HG03460 (cell line): ENCODE results near the gene ACAD9.
"Not testable (repeated sequence)": the region's sequence is repeated elsewhere in the genome, so short reads cannot be mapped to it uniquely, and the experiment has no call there.

Experiments used
- ATAC-seq: cut with Tn5 transposase; IDR thresholded peaks from one replicate; pipeline ENCODE4 v1.9.1; 2021; ENCODE audit not compliant: unreplicated experiment

Gene ACAD9

DNA sequence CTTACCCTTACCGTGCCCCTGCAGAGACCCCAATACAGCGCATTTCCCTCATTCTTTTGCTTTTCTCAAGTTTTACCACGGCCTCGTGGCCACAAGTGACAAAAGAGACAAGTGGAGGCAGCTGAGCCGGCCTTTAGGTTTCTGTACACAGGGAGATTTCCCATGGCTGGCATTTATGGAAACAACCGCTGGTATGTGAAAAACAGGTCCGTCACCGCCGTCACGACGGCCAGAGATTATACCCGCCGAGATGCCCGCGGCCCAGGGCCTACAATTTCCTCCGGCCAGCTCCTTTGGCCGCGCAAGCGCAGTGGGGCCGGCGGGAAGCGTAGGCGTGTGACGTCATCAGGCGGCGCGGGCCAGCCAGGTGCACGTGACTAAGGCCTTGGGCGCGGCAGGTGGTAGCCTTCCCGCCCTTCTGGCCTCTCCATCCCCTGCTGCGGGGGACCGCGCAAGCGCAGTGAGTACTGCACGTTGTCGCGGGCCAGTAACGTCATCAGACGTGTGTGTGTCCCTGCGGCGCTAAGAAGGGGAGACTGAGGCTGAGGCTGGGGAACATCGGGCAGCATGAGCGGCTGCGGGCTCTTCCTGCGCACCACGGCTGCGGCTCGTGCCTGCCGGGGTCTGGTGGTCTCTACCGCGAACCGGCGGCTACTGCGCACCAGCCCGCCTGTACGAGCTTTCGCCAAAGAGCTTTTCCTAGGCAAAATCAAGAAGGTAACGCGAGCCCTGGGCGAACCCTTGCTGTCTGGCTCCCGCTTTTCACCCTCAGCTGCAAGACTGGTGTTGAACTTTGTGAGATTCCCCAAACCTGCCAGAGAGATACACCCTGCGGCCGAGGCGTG, at the start of gene ACAD9:
TSS of gene ACAD9 (plus strand) at position 496 of the 845 bp plus-strand sequence. CDS start at position 568, 72 bp downstream.
- ATAC-seq: peak; percentile 81

DNA sequence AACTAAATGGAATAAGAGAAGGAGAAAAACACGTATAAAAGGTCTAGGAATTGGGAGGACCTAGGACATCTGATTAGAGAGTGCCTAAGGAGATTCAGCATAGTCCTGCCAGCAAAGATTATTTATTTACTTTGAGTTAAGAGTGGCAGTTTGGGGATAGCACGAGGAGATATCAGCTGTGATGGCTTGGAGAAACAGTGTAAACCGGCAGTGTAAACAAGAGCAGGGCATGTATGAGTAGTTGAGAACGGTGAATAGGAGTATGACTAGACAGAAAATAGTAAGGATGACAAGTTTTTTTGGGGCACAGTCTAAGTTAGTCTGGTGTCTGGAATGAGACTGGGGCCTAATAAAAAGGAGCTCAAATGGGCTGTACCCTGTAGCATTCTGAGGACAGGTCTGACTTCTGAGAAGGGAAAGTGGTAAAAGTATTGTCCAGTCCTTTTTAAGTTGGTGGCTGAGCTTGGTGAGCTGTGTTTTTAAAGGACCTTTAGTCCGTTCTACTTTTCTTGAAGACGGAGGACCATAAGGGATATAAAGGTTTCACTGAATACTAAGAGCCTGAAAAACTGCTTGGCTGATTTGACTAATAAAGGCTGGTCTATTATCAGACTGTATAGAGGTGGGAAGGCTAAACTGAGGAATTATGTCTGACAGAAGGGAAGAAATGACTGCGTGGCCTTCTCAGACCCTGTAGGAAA, 49.3 kb upstream of the ACAD9 start:
- ATAC-seq: not testable (repeated sequence)

DNA sequence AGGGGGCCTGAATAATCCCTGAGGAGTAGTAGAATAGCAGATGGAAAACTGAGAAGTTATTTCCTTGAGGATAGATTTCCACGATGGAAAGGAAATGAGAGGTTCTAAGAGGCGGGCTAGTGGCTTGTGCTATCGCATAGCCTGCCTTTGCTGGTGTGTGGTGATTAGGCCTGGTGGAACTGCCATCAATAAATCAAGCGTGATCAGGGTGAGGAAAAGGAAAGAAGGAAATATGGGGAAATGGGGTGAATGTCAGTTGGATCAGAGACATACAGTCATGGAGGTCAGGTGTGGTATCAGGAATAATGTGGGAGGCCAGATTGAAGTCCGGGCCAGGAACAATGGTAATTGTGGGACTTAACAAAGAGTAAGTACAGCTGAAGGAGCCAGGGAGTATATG, 48.7 kb upstream of the ACAD9 start:
- not testable (repeated sequence) for ATAC-seq

DNA sequence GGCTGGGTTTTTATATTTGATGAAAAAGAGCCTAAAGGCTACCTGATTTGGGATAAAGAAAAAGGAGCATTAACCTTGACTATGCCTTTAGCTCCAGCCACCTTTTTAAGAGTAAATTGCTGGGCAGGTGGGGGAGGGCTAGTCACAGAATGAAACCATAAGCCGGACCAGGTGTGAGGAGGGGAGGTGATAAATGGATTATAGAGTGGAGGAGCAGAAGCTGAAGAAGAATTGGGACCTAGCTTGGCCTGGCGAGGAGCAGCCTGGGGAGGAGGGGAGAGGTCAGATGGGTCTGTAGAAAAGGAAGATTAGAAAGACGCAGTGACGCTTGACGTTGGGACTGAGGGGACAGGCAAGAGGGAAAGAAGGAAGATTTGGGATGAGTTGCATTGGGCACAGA, 46.4 kb upstream of the ACAD9 start:
- ATAC-seq: not testable (repeated sequence)

DNA sequence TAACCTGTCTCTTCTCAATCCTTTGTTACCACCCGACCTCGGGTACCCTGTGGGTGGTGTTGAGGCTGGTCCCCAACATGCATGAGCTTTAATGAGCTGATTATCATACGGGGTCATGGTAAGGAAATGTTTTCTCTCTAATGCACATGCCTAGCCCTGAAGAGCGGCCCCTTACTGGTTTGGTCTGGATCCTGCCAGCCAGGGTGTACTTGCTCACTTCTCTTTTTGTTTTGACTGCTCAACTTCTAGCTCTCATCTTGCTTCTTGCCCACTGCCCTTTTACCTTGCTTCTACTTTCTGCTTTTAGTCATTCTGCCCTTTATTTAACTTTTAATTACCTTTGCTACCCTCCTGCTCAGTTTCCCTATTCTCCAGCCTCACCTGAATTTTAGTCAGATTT, 44.3 kb upstream of the ACAD9 start:
- no peak for ATAC-seq

DNA sequence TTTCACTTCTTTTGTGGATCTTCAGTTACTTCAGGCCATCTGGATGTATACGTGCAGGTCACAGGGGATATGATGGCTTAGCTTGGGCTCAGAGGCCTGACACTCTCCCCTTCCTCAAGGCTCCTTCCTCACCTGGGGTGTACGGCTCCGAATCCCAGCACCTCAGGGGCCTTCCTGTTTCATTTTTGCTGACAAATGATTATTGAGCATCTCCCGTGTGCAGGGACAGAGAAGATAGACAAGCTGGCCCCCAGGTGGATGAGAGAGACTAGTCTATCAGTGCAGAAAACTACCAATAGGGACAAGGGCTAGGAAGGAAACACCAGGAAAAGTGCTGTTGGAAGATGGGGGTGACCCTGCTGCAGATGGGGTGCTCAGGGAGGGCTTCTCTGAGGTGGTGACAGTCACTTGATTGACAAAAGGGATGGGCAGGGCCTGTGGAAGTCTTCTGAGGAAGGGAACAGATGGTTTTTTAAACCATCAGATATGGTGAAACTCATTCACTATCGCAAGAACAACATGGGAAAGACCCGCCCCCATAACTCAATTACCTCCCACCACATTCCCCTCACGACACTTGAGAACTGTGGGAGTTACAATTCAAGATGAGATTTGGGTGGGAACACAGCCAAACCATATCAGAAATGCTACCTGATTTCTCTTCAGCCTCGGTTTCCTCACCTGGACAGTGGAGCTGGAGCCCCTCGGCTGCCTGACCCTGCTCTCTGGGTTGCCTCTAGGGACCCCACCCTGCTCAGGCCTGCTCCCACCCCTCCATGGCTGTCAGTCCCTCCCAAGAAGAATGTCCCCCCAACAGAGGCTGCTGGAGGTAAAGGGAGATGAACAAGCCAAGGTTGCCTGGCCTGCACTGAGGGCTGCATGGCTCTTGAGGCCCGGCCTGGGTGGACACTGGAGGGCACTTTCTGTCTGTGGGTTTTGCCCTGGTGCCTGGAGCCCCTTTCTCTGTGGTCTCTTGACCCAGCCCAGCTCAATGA, 37.2 kb upstream of the ACAD9 start:
- no peak for ATAC-seq

DNA sequence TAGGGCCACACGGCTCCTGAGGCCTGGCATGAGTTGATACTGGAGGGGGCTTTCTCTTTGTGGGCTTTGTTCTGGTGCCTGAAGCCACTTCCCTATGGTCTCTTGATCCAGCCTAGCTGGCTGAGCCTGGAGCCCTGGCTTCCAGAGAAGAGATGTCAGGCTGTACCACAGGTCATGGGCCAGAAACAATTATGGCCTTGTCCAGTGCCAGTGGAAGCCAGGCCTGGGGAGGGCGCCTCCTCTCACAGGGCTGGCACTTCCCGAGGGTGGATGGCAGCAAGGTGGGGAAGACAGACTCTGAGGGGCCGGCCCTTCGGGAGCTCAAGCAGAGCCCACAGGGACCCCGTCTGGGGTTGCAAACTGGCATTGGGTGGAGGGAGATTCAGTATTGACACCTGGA, 34.9 kb upstream of the ACAD9 start:
- no peak for ATAC-seq

DNA sequence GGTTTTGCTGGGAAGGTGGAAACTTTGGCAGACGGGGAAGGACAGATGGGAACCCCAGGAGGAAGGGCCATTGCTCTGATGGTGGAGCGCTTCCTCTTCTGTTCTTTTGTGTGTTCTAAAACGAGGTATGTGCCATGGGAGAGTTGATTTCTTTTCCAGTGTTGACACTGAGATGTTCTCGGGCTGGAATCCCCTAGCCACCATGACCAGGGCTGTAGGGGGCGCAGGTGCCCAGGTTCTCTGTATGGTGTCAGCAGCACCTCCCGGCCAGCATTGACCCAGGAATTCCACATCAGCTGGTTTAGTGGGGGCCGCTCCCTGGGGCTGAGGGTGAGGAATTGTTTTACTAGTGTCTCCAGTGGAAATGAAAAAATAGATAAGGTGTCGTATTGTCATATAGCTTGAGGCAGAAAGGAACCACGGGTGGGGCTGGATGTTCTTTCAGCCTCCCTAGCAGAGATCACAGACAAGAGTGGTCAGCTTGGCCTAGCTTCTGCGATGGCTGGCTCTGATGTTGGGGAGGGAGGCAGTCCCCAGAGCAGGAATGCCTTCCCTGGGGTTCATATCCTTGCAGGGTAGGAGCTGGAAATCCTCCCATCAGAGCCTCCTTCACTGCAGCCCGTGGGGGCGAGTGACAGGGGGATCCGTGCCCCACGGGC, 34.2 kb upstream of the ACAD9 start:
- ATAC-seq: no peak

DNA sequence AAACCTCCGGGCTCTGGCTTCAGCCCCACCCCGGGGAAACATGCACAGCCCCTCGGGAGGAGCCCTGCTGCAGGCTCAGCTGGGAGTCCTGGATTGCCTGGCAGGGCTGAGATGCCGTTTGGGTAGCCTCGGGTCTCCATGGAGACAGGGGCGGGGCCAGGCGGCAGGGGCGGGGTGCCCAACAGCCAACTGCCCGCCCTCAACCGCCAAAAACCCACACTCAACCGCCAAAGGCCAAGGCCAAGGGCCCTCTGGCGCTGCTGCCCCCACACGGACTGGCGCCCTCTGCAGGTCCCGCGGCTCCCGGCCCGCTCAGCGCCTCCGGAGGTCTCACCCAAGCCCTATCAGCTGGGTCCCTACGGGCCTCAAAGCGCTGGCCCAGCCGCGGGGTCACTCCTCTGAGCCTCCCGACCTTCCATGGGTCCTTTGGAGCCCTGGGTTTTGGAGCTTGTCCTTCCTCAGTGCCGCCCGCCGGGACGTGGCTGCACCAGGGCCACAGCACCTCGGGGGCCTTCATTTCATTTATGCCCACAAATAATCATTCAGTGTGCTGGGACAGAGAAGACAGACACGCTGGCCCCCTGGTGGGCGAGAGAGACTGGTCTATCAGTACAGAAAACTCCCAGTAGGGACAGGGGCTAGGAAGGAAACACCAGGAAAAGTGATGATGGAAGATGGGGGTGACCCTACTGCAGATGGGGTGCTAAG, 33.5 kb upstream of the ACAD9 start:
- ATAC-seq: peak; percentile 65

DNA sequence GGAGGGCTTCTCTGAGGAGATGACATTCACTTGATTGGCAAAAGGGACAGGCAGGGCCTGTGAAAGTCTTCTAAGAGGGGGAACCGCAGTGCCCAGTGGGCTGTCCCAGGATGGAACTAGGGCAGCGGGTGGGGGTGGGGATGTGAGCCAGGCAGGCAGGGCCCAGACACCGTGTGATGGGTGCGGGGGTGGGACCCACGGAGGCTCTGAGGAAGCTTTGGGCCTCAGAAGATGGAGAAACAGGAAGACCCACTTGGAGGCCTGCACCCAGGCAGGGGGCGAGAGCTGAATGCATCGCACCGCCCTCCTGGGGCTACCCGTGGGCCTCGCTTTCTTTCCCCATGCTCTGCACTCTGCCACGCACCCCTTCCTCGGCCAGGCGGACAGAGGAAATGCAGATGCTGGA, 32.9 kb upstream of the ACAD9 start:
- ATAC-seq: no peak

DNA sequence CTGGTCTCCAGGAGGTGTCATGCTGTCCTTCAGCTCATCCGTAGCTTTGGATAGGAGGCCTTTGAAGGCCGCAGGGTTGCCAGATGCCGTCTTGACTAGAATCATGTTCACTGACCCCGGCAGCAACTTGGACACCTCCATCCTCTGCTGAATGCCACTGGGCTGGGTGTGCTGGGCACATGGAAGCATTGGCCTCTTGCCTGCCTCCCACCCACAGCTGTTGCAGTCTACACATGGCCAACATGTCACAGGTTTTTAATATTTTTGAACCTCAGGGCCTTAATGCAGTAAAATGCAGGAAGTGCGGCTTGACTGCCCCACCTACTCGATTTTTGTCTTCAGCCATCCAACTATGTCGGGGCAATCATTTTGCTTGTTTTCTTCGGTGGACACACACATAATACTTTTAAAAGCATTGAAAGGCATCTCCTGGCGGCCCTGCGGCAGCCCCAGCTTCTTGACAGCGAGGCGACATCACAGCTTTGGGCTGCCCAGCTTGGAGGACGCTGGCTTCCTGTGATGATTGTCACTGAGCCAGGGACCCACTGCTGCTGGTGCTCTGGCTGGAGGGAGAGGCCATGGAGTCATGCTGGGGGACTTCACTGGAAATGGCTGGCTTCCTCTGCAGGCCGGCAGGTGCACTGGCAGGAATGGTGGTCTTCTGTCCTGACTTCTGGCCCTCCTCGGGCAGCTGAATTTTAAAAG, 31.6 kb upstream of the ACAD9 start:
- no peak for ATAC-seq

DNA sequence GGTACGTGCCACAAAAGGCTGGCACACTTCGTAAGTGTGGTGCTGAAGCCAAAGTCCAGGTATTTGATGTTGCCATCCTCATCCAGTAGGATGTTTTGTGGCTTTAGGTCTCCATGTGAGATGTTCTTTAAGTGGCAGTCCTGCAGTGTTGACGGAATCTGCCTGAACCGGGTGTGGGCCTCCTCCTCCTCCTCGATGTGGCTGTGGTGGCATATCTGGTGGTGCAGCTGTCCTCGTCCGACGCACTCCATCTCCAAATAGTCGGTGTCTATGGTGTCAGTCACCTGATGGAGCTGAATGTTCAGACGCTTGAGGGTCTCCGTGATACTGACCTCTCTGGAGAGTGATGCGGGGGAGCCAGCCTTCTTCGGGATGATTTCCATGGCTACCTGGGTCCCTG, 30.5 kb upstream of the ACAD9 start:
- ATAC-seq: no peak

DNA sequence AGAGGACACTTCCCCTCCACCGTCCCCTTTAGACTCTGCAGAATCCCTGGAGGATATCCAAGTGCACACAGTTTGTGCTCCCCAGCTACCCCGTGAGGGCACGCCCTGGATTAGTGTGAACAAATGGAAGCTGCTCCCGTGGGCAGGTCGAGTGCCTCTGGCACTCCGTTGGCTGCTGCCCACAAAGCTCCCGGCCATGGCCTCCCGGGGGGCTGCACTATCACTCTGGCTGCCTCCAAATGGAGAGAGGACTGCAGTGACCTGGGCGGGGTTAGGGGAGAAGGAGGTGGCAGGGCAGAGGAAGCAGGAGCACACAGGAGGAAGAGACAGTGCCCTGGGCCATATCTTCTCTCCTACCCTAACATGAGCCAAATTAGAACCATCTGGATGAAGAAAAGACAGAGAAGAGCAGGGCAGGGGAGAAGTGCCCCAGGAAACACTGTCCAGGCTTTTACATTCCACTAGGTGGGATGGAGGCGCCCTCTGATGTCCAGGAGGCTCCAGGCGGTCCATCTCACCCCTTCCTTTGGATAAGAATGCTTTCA, 29.4 kb upstream of the ACAD9 start:
- no peak for ATAC-seq

DNA sequence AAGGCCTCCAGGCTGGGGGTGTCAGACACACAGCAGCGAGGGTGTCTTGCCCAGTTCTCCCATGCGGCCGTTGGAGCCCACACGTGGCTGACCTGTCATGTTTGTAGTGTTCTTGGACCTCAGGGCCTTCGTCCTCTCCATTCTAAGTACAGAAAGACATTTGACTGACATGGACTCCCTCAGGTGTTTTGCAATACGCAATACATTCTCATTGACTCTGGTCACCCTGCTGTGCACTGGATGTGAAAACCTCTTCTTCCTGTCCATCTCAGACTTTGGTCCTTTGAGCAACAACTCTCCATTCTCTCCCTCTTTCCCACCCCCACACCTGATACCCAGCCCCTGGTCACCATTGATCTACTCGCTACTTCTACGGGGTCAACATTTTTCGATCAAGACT, 28.9 kb upstream of the ACAD9 start:
- ATAC-seq: no peak

DNA sequence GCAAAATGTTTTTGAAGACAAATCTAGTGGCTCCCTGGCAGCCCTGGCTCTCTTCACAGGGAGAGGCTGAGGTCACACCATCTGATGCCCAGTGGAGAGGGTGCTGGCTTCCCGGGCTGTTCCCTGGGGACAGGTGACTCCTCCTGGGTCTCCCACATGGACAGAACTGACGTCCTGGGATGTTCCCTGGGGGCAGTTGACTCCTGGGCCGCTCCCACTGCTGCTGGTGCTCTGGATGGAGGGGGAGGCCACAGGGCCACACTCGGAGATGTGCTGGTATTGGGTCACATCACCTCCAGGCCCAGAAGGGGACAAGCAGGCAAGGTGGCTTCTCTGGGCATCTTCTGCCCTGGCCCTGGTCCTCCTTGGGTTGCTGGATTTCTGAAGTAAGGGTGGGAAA, 27.8 kb upstream of the ACAD9 start:
- no peak for ATAC-seq

DNA sequence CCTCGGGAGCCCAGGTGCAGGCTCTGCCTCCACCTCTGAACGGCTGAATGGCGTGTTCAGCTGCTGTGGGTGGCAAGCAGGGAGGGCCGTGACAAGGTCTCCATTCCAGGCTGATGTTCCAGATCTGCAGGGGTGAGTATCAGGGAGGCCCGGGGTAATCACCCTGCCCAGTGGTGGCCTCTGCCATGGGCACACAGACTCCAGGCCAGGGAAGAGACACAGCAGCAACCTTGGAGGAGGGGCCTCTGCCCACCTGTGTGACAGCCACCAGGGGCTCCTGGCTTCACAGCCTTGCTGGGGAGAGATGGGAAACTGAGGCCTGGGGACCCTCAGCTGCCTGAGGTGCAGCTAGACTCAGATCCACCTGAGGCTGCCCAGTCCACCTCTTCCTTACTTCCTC, 25.6 kb upstream of the ACAD9 start:
- no peak for ATAC-seq

DNA sequence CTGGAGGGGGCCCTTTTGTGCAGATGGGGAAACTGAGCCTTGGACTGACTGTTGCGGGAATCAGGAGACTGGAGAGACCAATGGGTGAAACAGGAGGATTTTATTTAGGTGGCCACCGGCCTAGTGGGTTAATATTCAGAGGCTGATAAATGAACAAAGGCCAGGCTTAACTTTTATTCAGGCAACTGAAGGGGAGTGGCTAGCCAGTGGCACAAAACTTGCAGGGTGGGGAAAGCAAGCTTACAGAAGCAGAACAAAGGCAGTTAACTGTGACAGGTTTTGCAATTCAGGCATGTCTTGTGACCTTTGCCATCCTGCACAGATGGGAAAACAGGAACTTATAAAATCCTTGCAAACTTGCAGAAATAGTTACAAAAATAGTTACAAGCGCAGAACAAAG, 24.9 kb upstream of the ACAD9 start:
- ATAC-seq: no peak

DNA sequence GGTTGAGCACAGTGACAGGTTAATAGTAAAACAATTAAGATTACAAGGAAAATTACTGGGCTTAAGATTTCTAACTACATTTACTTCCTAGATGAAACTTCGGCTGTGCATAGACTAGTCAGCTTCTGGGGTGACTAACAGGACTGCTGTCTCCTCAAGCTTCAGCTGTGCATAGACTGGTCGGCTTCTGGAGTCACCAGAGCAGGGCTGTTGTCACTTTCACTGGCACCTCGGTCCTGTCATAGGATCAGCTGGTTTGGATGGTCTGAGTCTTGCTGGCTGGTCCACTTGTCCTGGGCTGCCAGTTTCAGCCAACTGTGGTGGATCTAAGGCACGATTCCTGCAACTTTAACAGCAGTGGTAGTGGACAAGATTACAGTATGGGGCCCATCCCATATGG, 23.9 kb upstream of the ACAD9 start:
- no peak for ATAC-seq

DNA sequence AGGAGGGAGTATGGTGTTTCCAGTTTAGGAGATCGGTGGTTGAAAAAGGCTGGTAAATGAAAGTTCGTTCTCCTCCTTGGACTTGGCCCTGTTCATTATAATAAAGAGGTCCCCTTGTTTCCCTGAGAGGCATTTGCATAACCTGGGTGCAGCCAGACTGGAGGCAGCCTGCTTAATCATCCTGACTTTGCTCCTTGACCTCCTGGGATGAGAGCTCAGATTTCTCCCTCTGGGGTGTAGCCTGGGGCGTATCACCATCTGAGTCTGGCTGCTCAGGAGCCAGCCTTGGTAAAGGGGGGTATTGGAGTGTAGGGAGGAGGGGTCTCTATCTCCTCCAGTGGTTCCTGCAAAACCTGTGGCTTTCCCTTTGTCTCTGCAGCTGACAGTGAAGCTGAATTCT, 21.3 kb upstream of the ACAD9 start:
- no peak for ATAC-seq
